Gastrocnemius medialis (tissue), 4 donors: ENCODE data around the gene FRMD5.

Experiments
- CTCF ChIP-seq, 5 experiments: fragments of 450-650 bp in 3 of 5; fragments of 200-600 bp in 2 of 5; sonication (generic) in 2 of 5; IDR thresholded peaks in 4 of 5; conservative IDR thresholded peaks in 1 of 5; 1 replicate in 4 of 5; 2 replicates in 1 of 5; pipeline ENCODE4 v1.5.1; 2016 to 2019; ENCODE audit warnings: antibody characterized with exemption in 5 of 5, mild to moderate bottlenecking in 3 of 5, moderate library complexity in 3 of 5
- POLR2A ChIP-seq, 2 donors: fragments of 450-650 bp; IDR thresholded peaks; one replicate each; pipeline ENCODE4 v1.6.1; 2017; ENCODE audit warnings: antibody characterized with exemption in 2 of 2, mild to moderate bottlenecking in 2 of 2, moderate library complexity in 2 of 2

GRCh38 chr15:43930556-43930955 lies 264.5 kb downstream of the FRMD5 start:
- TF ChIP-seq CTCF (IDR thresholded peaks at IDR 0.05 in 4 of 5, conservative IDR thresholded peaks at IDR 0.05 in 1 of 5): no peak
- no peak for TF ChIP-seq POLR2A (IDR thresholded peaks at IDR 0.05)
